NB4 (cell line): ENCODE measurements around the gene SMKR1.
"Not testable (repeated sequence)": the region's sequence is repeated elsewhere in the genome, so short reads cannot be mapped to it uniquely, and the experiment has no call there.

Experiments
- CTCF ChIP-seq: IDR thresholded peaks from one replicate; pipeline ENCODE4 v1.5.1; 2012; ENCODE audit warnings: low read depth, low read length
- POLR2A ChIP-seq: IDR thresholded peaks from 2 replicates; pipeline ENCODE4 v1.6.1; 2011; ENCODE audit warnings: mild to moderate bottlenecking; ENCODE audit not compliant: insufficient read length; ENCODE audit errors: extremely low read depth

- TF ChIP-seq CTCF, POLR2A: not testable (repeated sequence)
Observed at GRCh38 chr7:129481376-129481775, 21.0 kb upstream of the SMKR1 start.
